Measurements from ENCODE around the gene EIF4EBP2.

DNA sequence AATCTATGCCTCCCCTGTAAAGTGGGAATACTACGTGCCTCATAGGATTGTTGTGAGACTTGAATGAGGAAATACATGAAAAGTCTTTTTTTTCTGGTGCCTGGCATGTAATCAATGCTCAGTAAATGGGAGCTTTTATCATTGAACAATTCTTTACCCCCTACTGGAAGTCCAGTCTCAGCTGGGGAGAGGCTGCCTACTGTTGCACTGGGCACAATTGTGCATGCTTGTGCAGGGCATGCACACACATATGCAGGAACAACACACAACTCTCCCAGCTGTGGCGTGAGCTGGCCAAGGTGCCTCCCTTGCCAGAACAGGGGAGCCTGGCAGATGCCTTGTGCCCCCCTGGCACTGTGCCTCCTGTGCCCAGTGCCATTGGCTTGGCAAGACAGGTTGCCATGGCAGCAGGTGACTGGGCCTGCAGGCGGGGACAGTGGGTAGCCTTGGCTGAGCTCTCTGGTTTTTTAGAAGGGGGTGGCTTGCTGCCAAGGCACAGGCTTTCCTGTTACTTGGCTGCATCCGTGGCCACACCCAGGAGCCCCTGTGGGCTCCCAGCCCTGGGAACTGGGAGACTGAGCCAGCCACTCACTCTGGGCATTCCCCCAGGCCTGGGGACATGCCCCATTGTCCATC lies 58.5 kb downstream of the EIF4EBP2 start:
- TF ChIP-seq, protein P1, sequence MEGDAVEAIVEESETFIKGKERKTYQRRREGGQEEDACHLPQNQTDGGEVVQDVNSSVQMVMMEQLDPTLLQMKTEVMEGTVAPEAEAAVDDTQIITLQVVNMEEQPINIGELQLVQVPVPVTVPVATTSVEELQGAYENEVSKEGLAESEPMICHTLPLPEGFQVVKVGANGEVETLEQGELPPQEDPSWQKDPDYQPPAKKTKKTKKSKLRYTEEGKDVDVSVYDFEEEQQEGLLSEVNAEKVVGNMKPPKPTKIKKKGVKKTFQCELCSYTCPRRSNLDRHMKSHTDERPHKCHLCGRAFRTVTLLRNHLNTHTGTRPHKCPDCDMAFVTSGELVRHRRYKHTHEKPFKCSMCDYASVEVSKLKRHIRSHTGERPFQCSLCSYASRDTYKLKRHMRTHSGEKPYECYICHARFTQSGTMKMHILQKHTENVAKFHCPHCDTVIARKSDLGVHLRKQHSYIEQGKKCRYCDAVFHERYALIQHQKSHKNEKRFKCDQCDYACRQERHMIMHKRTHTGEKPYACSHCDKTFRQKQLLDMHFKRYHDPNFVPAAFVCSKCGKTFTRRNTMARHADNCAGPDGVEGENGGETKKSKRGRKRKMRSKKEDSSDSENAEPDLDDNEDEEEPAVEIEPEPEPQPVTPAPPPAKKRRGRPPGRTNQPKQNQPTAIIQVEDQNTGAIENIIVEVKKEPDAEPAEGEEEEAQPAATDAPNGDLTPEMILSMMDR (IDR thresholded peaks at IDR 0.05), result no peak
- TF ChIP-seq POLR2A (IDR thresholded peaks at IDR 0.05), result no peak

All from adrenal gland (tissue), 5 donors.